ENCODE data around the gene DEPP1. TPM values are rescaled to one million over a fixed set of nuclear protein-coding genes. Genes with fewer than 3 reads are reported as not detected.

The DEPP1 gene
- total RNA-seq, 2 donors from 2014 or later = 226 to 230 TPM

- intact Hi-C loops (cut with DNase I) = no loop called here
- Histone ChIP-seq H3K27ac (peak overlapping the region; percentile 89 to 97 (median 92)), H3K36me3 (replicated peaks in 1 of 2; ENCODE audit: insufficient read depth in 1 of 2, low read depth in 2 of 2) (no peaks in the 10 kb centered on the region), H3K9me3 (no peaks in the 10 kb centered on the region), H3K4me1 (peaks cover 63% of the 10 kb centered on the region), H3K4me3 (peak overlapping the region; percentile 8 to 35), H3K27me3 (no peaks in the 10 kb centered on the region)
- WGBS, 2 donors = 41 to 47% methylated on average over 8 of the region's 8 CpGs
- TF ChIP-seq, protein P1, sequence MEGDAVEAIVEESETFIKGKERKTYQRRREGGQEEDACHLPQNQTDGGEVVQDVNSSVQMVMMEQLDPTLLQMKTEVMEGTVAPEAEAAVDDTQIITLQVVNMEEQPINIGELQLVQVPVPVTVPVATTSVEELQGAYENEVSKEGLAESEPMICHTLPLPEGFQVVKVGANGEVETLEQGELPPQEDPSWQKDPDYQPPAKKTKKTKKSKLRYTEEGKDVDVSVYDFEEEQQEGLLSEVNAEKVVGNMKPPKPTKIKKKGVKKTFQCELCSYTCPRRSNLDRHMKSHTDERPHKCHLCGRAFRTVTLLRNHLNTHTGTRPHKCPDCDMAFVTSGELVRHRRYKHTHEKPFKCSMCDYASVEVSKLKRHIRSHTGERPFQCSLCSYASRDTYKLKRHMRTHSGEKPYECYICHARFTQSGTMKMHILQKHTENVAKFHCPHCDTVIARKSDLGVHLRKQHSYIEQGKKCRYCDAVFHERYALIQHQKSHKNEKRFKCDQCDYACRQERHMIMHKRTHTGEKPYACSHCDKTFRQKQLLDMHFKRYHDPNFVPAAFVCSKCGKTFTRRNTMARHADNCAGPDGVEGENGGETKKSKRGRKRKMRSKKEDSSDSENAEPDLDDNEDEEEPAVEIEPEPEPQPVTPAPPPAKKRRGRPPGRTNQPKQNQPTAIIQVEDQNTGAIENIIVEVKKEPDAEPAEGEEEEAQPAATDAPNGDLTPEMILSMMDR (IDR thresholded peaks at IDR 0.05) = no peak
- TF ChIP-seq POLR2A (IDR thresholded peaks at IDR 0.05) = no peak
- DNase-seq (no peak), ATAC-seq (no peak)
These were observed 18.5 kb downstream of the DEPP1 start for GRCh38 chr10:44960088-44960460.

GRCh38 chr10:44959247-44960087 lies 19.1 kb downstream of the DEPP1 start, which contains the start of gene RASSF4:
Gene RASSF4, plus strand, starts transcription at chr10:44959802. Its CDS starts 10,401 bp downstream, at chr10:44970203.
- H3K4me3 ChIP-seq = peak within 1 kb of the TSS; percentile 10 to 35
- DNase-seq = peak; percentile 94 to 95 (median 95)
- H3K36me3 ChIP-seq (replicated peaks in 1 of 2; ENCODE audit: insufficient read depth in 1 of 2, low read depth in 2 of 2) = no peaks in the 10 kb centered on the region
- peak within 1 kb of the TSS; percentile 89 to 97 (median 92) for H3K27ac ChIP-seq
- H3K9me3 ChIP-seq = no peaks in the 10 kb centered on the region
- intact Hi-C loops (cut with DNase I) = no loop called here
- ATAC-seq = peak; percentile 91
- no peaks in the 10 kb centered on the region for H3K27me3 ChIP-seq
- TF ChIP-seq, protein P1 (IDR thresholded peaks at IDR 0.05) = peak in 2 of 7 experiments; percentile 5 to 27
- peak; percentile 90 to 97 (median 95) for TF ChIP-seq POLR2A (IDR thresholded peaks at IDR 0.05)
- peaks cover 56% of the 10 kb centered on the region for H3K4me1 ChIP-seq
- 1% methylated on average over 68 of the region's 74 CpGs; no CpG with 5 or more reads in 1 of the 2 donors for WGBS, 2 donors

- H3K36me3 ChIP-seq (replicated peaks in 1 of 2; ENCODE audit: insufficient read depth in 1 of 2, low read depth in 2 of 2) = no peaks in the 10 kb centered on the region
- WGBS, 2 donors = 2 to 4% methylated on average over 5 to 6 of the region's 6 CpGs
- intact Hi-C loops (cut with DNase I) = no loop called here
These were observed 19.7 kb downstream of the DEPP1 start for GRCh38 chr10:44958898-44959246.

DNA sequence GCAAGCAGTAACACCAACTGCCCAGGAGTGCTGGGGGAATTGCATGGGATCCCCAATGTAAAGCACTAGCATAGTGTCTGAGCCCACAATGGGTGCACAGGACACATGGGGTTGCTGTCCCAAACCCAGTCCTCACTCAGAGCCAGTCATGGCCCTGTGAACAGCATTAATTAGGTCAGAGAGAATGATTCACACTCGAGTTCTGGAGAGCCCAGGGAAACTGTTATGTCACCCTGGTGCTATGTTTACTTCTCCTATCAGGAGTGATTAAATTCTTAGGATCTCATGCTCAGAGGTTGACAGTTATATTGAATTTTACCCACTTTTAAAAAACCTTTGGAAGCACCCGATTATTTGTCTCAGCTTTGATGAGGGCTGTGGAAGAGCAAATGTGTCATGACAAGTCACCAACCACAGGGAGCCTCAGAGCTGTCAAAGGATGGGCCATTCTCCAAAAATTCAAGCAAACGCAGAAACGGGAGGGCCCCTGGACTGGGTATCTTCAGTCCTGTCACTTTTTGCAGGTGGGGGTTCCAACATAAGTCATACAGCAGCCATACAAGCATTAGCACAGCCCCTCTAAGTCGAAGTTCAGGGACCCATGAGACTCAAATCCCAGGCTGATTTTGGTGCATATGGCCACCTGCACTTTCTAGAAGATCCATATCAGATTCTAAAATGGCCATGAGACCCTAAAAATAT lies 20.3 kb downstream of the DEPP1 start:
- H3K36me3 ChIP-seq (replicated peaks in 1 of 2; ENCODE audit: insufficient read depth in 1 of 2, low read depth in 2 of 2) = no peaks in the 10 kb centered on the region
- whole genome bisulfite sequencing, 2 donors = 10 to 18% methylated on average over 5 of the region's 5 CpGs
- intact Hi-C loops (cut with DNase I) = no loop called here
- no peaks in the 10 kb centered on the region for H3K9me3 ChIP-seq
- peaks cover 45% of the 10 kb centered on the region for H3K4me1 ChIP-seq
- peak; percentile 76 for ATAC-seq
- peak overlapping the region; percentile 89 to 97 (median 92) for H3K27ac ChIP-seq
- no peaks in the 10 kb centered on the region for H3K27me3 ChIP-seq
- TF ChIP-seq POLR2A (IDR thresholded peaks at IDR 0.05) = peak in 2 of 3 donors; percentile 32 to 36
- TF ChIP-seq, protein P1 (IDR thresholded peaks at IDR 0.05) = no peak
- DNase-seq = peak; percentile 59 to 79 (median 68)
- peak overlapping the region in 1 of 2 donors; percentile 10 for H3K4me3 ChIP-seq

More at GRCh38 chr10:44958898-44959246, 19.7 kb downstream of the DEPP1 start:
- DNase-seq (no peak), ATAC-seq (no peak)
- H3K4me1 ChIP-seq = peaks cover 50% of the 10 kb centered on the region
- H3K27me3 ChIP-seq = no peaks in the 10 kb centered on the region
- no peaks in the 10 kb centered on the region for H3K9me3 ChIP-seq
- peak overlapping the region; percentile 10 to 35 for H3K4me3 ChIP-seq
- peak overlapping the region; percentile 89 to 97 (median 92) for H3K27ac ChIP-seq
- TF ChIP-seq, protein P1 (IDR thresholded peaks at IDR 0.05) = no peak
- TF ChIP-seq POLR2A (IDR thresholded peaks at IDR 0.05) = no peak
